HG03196 (cell line): ENCODE results near the gene FOXK2.

Experiments used
- ATAC-seq: cut with Tn5 transposase; IDR thresholded peaks from one replicate; pipeline ENCODE4 v1.9.1; 2021; ENCODE audit not compliant: unreplicated experiment

FOXK2 gene

GRCh38 chr17:82602986-82603710 is 83.6 kb downstream of the FOXK2 start:
- no peak for ATAC-seq

GRCh38 chr17:82603981-82604448 is 84.5 kb downstream of the FOXK2 start:
- no peak for ATAC-seq

DNA sequence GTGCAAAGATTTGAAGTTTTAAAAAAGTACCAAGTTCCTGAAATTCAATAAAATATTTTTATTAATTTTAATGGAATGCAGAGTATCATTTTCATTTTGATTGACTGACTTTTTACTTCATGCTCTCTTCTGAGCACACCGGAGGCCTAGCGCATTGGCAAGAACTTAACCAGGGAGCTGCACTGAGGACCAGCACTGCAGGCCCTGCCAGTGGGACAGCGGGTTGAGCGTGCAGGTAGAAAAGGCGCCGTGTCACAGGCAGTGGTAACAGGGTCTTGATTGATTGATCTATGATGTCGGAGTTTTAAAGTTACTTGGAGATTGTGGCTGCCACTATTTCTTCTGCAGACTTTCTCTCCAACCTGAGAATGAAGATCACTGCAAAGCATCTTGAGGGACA is 85.0 kb downstream of the FOXK2 start:
- no peak for ATAC-seq

GRCh38 chr17:82605939-82606600 is 86.5 kb downstream of the FOXK2 start:
- no peak for ATAC-seq

- no peak for ATAC-seq
These were observed 89.3 kb downstream of the FOXK2 start for GRCh38 chr17:82608816-82609215.

GRCh38 chr17:82609655-82610054 is 90.1 kb downstream of the FOXK2 start:
- ATAC-seq, result no peak

DNA sequence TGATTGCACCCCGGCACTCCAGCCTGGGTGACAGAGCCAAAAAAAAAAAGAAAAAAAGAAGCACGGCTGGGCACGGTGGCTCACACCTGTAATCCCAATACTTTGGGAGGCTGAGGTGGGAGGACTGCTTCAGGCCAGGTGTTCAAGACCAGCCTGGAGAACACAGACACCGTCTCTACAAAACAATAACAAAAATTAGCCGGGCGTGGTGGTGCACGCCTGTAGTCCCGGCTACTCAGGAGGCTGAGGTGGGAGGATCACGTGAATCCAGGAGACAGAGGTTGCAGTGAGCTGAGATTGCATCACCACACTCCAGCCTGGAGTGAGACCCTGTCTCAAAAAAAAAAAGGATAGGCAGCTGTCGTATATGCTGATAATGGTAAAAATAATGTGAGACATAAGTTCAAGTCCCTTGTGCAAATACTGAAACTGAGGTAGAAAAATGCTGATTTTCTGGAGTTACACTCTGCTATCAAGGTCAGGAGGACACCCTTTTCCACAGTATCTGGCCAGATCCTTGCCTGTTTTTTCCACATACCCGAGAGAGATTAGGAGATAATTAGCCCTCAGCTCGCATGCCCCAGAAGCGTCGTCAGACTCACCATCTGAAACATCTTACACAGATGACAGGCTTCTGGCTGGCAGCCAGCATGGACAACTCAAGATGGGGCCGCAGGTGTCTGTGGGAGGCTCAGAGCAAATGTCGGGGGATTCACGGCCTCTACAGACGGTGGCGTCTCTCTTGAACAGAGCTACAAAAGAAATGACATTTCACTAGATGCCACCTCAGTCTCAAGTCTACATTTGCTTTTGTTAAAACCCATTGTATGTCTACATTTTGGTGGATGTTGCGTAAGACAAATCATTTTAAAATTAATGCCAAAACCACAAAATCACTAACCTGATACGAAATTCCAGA is 91.9 kb downstream of the FOXK2 start:
- no peak for ATAC-seq

DNA sequence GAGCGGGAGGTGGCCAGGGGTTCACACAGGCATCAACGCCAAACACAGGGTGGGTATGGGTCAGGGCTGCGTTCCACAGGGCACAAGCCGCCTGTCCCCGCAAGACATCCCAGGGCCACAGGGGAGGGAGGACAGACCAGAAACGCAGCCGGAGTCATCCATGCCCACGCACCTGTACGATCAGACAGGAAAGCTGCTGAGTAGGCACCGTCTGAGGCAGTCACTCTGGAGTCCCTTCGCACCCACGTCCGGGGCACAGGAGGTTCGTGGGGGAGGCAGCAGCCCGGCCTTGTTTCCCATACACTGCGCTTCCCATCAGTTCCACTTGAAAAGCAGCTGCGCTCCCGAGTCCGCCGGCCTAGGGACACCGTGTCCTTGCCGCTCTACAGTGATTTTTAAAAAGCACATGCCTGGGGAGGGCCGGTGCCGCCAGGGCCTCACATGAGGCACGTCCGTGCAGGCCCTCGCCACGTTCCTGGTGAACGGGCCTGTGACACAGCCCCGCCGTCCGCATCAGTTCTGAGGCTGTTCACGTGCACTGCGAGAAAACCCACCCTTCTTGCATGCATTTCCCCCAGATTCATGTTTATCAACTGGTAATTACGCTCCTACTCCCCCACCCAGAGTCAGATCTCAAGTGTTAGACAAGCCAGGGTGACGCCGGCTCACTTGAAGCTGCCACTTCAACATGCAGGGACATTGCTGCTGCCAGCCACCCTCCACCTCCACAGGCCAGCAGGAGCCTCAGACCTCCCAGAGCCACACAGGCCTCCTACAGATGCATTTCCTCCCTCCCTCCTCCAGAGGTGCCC is 94.0 kb downstream of the FOXK2 start:
- no peak for ATAC-seq

- no peak for ATAC-seq
These were observed 94.6 kb downstream of the FOXK2 start for GRCh38 chr17:82614095-82614631.

DNA sequence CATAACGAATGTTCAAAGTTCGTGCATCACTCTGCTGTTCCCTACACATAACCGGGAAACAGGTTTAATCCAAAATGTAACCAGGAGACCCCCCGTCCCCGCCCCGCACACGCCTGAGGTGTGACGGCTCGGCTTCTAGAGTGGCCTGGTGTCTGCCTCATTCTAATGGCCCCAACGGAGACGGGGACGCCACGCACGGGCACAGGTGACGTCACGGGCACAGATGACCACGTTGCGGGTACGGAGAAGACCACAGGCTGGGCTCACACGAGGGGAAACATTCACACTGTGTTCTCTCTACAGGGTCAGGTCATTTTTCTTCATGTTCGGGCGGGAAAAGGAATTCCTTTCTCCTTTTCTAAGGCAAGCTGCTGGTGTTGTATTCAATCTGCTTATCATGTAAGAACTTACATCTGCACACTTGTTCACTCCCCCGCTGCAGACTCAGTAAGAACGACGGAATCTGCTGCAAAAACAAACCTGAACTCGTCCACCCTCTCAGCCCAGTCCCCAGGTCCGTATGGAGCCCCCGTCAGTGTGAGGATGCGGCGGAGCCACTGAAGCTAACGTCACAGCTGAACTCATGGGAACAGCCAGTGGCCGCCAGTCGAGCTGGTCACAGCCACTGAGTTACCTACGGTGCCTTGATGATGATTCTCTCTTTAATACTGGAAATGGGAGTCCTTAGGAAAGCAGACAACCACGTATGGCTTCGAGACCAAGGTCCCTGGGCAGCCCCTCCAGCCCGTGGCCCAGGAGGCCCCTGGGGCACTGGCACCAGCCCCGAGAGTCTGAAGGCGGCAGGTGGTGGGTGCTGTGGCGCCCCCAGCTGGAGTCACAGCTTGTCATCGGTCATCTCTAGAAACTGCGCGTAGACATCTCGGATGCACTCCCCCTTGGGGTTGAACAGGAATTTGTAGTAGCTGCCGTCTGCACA is 95.8 kb downstream of the FOXK2 start:
- ATAC-seq, result no peak

GRCh38 chr17:82616021-82616711 is 96.6 kb downstream of the FOXK2 start:
- ATAC-seq, result no peak

DNA sequence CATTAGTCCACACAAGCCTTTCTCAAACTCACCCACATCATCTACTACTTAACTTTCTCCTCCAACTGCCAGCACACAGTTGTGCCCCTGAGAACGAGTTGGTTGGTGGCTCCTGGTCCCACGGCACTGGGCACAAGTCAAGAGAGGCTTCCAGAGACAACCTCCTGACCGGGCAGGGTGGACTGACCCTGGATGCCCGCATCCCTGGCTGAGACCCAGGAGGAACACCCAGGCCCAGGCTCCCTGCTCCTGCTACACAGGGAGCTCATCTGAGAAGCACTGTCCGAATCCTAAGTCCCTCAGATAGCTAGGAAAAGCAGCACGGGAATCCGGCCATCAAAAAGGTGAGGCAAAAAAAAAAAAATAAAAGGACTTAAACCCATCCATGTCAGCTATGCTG is 99.7 kb downstream of the FOXK2 start:
- no peak for ATAC-seq

DNA sequence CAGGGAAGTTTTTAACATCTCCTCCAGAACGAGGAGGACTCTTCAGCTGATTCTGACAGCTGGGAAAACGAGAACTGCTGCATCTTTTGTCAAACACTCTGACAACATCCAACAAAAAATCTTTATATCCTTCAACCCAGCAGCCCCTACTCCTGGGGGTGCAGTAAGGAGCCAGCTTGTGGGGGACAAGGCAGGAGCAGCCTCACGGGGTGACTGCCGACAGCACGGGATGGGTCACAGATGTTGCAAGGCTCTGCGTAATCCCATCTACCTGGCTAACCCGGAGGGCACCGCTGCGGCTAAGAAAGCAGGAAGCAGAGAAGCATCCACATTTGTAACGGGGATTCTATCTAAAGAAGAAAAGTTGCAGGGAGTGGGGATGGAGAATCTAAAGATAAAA is 100.1 kb downstream of the FOXK2 start:
- no peak for ATAC-seq

GRCh38 chr17:82623707-82624106 is 104.2 kb downstream of the FOXK2 start:
- ATAC-seq, result no peak

- no peak for ATAC-seq
These were observed 107.9 kb downstream of the FOXK2 start for GRCh38 chr17:82627405-82627804.

- no peak for ATAC-seq
These were observed 110.2 kb downstream of the FOXK2 start for GRCh38 chr17:82629748-82630147.

DNA sequence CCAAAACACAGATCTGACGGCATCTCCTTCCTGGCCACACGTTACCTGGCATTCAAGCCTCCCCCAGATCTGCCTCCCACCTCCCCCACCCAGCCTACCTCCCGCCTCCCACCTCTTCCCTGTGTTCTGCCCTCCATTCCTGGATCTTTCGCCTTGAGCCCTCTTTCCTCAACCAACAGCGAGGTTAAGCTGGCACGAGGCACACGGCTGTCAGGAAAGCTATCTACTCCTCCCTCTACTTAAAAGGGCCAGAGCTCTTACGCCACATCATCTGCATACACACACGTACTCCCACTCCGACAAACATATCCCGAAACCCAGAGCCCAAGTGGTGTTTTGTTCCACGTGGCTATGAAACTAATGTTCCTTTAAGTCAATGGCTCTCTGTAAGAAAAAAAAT is 110.7 kb downstream of the FOXK2 start:
- ATAC-seq, result no peak

- ATAC-seq, result no peak
These were observed 112.0 kb downstream of the FOXK2 start for GRCh38 chr17:82631544-82631943.

DNA sequence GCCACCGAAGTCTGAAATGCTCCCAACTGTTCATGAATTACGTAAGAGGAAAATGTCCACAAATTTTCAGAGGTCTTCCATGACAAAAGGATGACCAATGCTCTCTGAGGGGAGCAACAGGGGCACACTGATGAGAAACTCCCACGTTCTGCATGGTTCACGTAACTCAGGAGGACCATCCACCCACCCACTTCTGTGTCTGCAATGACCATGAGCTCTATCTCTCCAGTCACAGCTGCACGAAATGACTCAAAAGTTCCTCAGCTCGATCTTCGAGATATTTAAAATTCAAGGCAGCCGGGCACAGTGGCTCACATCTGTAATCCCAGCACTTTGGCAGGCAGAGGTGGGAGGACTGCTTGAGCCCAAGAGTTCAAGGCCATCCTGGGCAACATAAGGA is 112.9 kb downstream of the FOXK2 start:
- no peak for ATAC-seq
